Hematopoietic multipotent progenitor cell (in vitro differentiated cells): ENCODE data around the gene SLC2A10. TPM values are rescaled to one million over a fixed set of nuclear protein-coding genes. Genes with fewer than 3 reads are reported as not detected.

ENCODE experiments used
- DNase-seq, 3 donors: peaks; one replicate each; pipeline ENCODE4 v3.0.0-alpha.2; 2011 to 2015; ENCODE audit warnings: low read depth in 2 of 3, low spot score in 2 of 3
- total RNA-seq: library from RNA; depleted of rRNA; stranded (reverse); fragments of >200 nt; gene quantifications from one replicate; pipeline ENCODE4 v1.2.3, GENCODE V29; 2012

The SLC2A10 gene
- total RNA-seq, 1 donor, result 5.1 TPM

- no peak for DNase-seq
Measured at GRCh38 chr20:46724343-46724959, 15.0 kb downstream of the SLC2A10 start.

GRCh38 chr20:46725186-46726165 lies 16.0 kb downstream of the SLC2A10 start:
- DNase-seq, result no peak

- no peak for DNase-seq
Measured at GRCh38 chr20:46731770-46732169, 22.3 kb downstream of the SLC2A10 start.

- DNase-seq, result no peak
Measured at GRCh38 chr20:46735436-46735835, 26.0 kb downstream of the SLC2A10 start.

GRCh38 chr20:46739431-46740213 lies 30.2 kb downstream of the SLC2A10 start:
- no peak for DNase-seq

GRCh38 chr20:46740214-46740609 lies 30.8 kb downstream of the SLC2A10 start:
- no peak for DNase-seq

- no peak for DNase-seq
Measured at GRCh38 chr20:46741924-46742668, 32.6 kb downstream of the SLC2A10 start.

- DNase-seq, result no peak
Measured at GRCh38 chr20:46742669-46743045, 33.2 kb downstream of the SLC2A10 start.

- DNase-seq, result no peak
Measured at GRCh38 chr20:46743088-46743487, 33.6 kb downstream of the SLC2A10 start.

- no peak for DNase-seq
Measured at GRCh38 chr20:46746956-46747526, 37.6 kb downstream of the SLC2A10 start.

- no peak for DNase-seq
Measured at GRCh38 chr20:46749147-46749546, 39.7 kb downstream of the SLC2A10 start.

- DNase-seq, result no peak
Measured at GRCh38 chr20:46751856-46752255, 42.4 kb downstream of the SLC2A10 start.

GRCh38 chr20:46752728-46753127 lies 43.3 kb downstream of the SLC2A10 start:
- DNase-seq, result peak; percentile 7 to 77 (median 47)

- no peak for DNase-seq
Measured at GRCh38 chr20:46755483-46756413, 46.3 kb downstream of the SLC2A10 start.

GRCh38 chr20:46756419-46756818 lies 47.0 kb downstream of the SLC2A10 start:
- DNase-seq, result no peak

- no peak for DNase-seq
Measured at GRCh38 chr20:46757135-46757534, 47.7 kb downstream of the SLC2A10 start.

- peak in 2 of 3 donors; percentile 74 to 84 for DNase-seq
Measured at GRCh38 chr20:46757754-46758678, 48.6 kb downstream of the SLC2A10 start.
